CD4-positive, alpha-beta memory T cell (primary cell): ENCODE results near the gene POU3F4. TPM values are rescaled to one million over a fixed set of nuclear protein-coding genes. Genes with fewer than 3 reads are reported as not detected.
A peak's percentile ranks its signal among the peaks of the same experiment; 100 is the strongest.

Experiments used
- CTCF ChIA-PET: fragments of 350-600 bp; sonication (Branson Sonifier 250); formaldehyde crosslinking; loops from one replicate; lab custom pipeline; 2021; ENCODE audit warnings: inconsistent platforms; ENCODE audit not compliant: partially characterized antibody; lab: Charles Lee
- POLR2A ChIA-PET: fragments of 350-600 bp; sonication (Branson Sonifier 250); formaldehyde crosslinking; loops from one replicate; lab custom pipeline; 2021; ENCODE audit not compliant: partially characterized antibody; lab: Charles Lee
- DNase-seq, 5 donors: peaks; one replicate each; pipeline versions ENCODE4 v3.0.0 to v3.0.0-alpha.2; 2020 to 2022; ENCODE audit warnings: mixed read lengths in 1 of 5
- H3K27ac ChIP-seq: one replicate; pipeline ENCODE4 v1.7.0; 2013; ENCODE audit warnings: low read depth, low read length
- H3K27me3 ChIP-seq: 2 replicates; pipeline ENCODE4 v1.7.0; 2013; ENCODE audit warnings: mild to moderate bottlenecking, low read length, moderate library complexity; ENCODE audit not compliant: insufficient read depth
- H3K36me3 ChIP-seq: 2 replicates; pipeline ENCODE4 v1.7.0; 2013; ENCODE audit warnings: mild to moderate bottlenecking, low read length, moderate library complexity; ENCODE audit not compliant: insufficient read depth
- H3K4me1 ChIP-seq: 2 replicates; pipeline ENCODE4 v1.7.0; 2013; ENCODE audit warnings: mild to moderate bottlenecking, low read length, moderate library complexity; ENCODE audit not compliant: insufficient read depth
- H3K4me3 ChIP-seq, 2 donors: one replicate each; pipeline ENCODE4 v1.7.0; 2013; ENCODE audit warnings: low read length in 2 of 2, mild to moderate bottlenecking in 1 of 2
- H3K9me3 ChIP-seq, 2 donors: one replicate each; pipeline ENCODE4 v1.7.0; 2013; ENCODE audit warnings: low read length in 2 of 2, control low read depth in 1 of 2; ENCODE audit not compliant: control insufficient read depth in 1 of 2
- H3K27ac Mint-ChIP-seq, 7 donors: one replicate each; pipeline ENCODE4 v1.8.0; 2020 to 2021; ENCODE audit warnings: mixed read lengths in 7 of 7, mild to moderate bottlenecking in 6 of 7, inconsistent platforms in 3 of 7, moderate library complexity in 3 of 7
- H3K27me3 Mint-ChIP-seq, 2 donors: one replicate each; pipeline ENCODE4 v1.8.0; 2020 to 2021; ENCODE audit warnings: mixed read lengths in 2 of 2
- H3K36me3 Mint-ChIP-seq, 2 donors: one replicate each; pipeline ENCODE4 v1.8.0; 2020 to 2021; ENCODE audit warnings: mixed read lengths in 2 of 2, inconsistent platforms in 1 of 2, mild to moderate bottlenecking in 1 of 2
- H3K4me1 Mint-ChIP-seq, 4 donors: one replicate each; pipeline ENCODE4 v1.8.0; 2020 to 2021; ENCODE audit warnings: mixed read lengths in 4 of 4, mild to moderate bottlenecking in 1 of 4
- H3K4me3 Mint-ChIP-seq, 8 donors: one replicate each; pipeline ENCODE4 v1.8.0; 2020 to 2021; ENCODE audit warnings: mixed read lengths in 8 of 8, mild to moderate bottlenecking in 7 of 8, moderate library complexity in 6 of 8, inconsistent platforms in 3 of 8
- H3K9me3 Mint-ChIP-seq, 8 donors: one replicate each; pipeline ENCODE4 v1.8.0; 2020 to 2021; ENCODE audit warnings: mixed read lengths in 8 of 8, mild to moderate bottlenecking in 5 of 8, inconsistent platforms in 3 of 8, moderate library complexity in 1 of 8
- intact Hi-C: fragments of 100-400 bp; cut with micrococcal nuclease; formaldehyde crosslinking; loops from one replicate; pipeline ENCODE4 v1.15.1; 2023
- polyA plus RNA-seq, 2 donors: library from polyadenylated mRNA; unstranded; fragments of 300-500 nt; fragmentation: Illumina TruSeq; gene quantifications; one replicate each; pipeline ENCODE4 v1.2.3, GENCODE V29; 2021
- total RNA-seq, 2 experiments: library from RNA; stranded (reverse); gene quantifications; one replicate each; pipeline ENCODE4 v1.2.3, GENCODE V29; 2021

Gene POU3F4
- total and polyA plus RNA-seq, 4 experiments from 2014 or later = not detected

DNA sequence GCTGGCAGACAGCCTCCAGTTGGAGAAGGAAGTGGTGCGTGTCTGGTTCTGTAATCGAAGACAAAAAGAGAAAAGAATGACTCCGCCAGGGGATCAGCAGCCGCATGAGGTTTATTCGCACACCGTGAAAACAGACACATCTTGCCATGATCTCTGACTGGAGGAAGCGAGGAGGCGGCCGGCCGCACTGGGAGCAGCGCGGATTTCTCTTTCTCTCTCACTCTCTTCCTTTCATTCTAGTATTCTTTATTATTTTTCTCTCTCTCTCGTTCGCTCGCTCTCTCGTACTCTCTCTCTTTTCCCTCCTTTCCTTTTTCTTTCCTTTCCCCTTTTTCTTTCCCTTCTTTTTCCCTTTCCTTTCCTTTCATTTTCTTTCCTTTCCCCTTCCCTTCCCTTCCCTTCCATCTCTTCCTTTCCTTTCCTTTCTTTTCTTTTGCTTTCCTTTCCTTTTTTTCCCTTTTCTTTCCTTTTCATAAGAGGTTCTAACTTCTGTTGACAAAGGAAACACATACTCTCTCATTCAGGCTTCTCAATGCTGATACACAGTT lies 1.2 kb downstream of the POU3F4 start:
- no peak for DNase-seq
- H3K27ac ChIP-seq = no peak overlapping the region
- Mint-ChIP-seq H3K4me1 (peaks cover 3 to 22% (median 7%) of the 10 kb centered on the region in 4 donors), H3K9me3 (peaks cover 0 to 10% (median 2%) of the 10 kb centered on the region in 8 donors), H3K27ac (no peak overlapping the region), H3K36me3 (peaks cover 0 to 4% of the 10 kb centered on the region in 2 donors), H3K4me3 (peak overlapping the region in 6 of 8 donors; percentile 7 to 40 (median 24)), H3K27me3 (peaks cover 18 to 22% of the 10 kb centered on the region in 2 donors)
- no peaks in the 10 kb centered on the region for H3K27me3 ChIP-seq
- ChIA-PET CTCF (no interaction called here), POLR2A (no interaction called here)
- intact Hi-C loops = no loop called here
- no peaks in the 10 kb centered on the region for H3K4me1 ChIP-seq
- no peaks in the 10 kb centered on the region for H3K9me3 ChIP-seq
- no peaks in the 10 kb centered on the region for H3K36me3 ChIP-seq
- no peak overlapping the region for H3K4me3 ChIP-seq

DNA sequence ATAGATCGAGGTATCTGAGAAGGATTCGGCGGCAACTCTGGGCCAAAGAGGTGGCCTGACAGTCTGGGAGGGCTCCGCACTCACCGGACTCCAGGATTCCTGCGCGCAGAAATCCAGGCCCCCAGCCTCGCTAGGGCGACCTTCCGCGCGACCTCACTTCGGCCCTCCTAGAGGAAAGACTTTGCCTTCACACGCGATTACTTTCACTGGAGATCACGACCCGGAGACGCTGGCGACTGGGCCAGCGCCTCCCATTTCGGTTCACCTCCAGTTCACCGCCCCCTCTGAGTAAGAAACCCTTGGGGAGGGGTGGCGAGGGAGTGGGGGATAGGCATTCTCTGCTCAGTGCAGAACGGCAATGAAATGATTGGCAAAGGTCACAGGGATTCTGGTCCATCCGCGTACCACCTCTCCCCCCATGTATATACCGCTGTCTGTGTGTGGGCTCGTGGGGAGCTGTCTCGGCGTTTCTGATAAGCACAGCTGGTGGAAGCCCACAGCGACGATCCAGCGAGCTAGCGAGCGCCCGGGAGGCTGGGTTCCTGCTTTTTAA lies 2.5 kb downstream of the POU3F4 start:
- Histone ChIP-seq H3K4me1 (no peaks in the 10 kb centered on the region), H3K4me3 (no peak overlapping the region), H3K9me3 (no peaks in the 10 kb centered on the region), H3K36me3 (no peaks in the 10 kb centered on the region), H3K27me3 (no peaks in the 10 kb centered on the region), H3K27ac (no peak overlapping the region)
- Mint-ChIP-seq H3K27ac (no peak overlapping the region), H3K27me3 (peaks cover 13 to 20% of the 10 kb centered on the region in 2 donors), H3K4me3 (peak overlapping the region in 1 of 8 donors; percentile 23), H3K4me1 (peaks cover 3 to 22% (median 7%) of the 10 kb centered on the region in 4 donors), H3K9me3 (peaks cover 0 to 10% (median 2%) of the 10 kb centered on the region in 8 donors), H3K36me3 (peaks cover 0 to 4% of the 10 kb centered on the region in 2 donors)
- intact Hi-C loops = no loop called here
- no peak for DNase-seq
- ChIA-PET POLR2A (no interaction called here), CTCF (no interaction called here)

DNA sequence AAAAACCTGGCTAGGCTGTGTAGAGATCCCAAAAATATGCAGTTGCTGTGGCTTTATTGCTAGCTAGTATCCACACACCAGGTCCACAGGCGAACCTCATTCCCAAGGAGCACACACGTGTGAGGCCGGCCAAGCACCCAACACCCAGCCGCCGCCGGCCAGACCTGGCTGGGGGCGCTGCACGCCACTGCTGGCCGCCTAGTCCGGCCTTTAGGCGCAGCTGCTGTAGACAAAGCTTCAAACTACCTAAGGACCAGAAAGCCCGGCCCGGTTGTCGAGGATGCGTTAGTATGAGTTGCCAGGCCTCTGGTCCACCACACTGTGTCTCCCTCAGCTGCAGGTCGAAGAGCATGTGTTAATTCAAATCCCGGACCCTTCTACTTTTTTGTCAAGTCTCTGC lies 3.1 kb downstream of the POU3F4 start:
- Histone ChIP-seq H3K27me3 (no peaks in the 10 kb centered on the region), H3K9me3 (no peaks in the 10 kb centered on the region), H3K4me3 (no peak overlapping the region), H3K36me3 (no peaks in the 10 kb centered on the region), H3K4me1 (no peaks in the 10 kb centered on the region), H3K27ac (no peak overlapping the region)
- H3K4me1 Mint-ChIP-seq = peaks cover 3 to 22% (median 7%) of the 10 kb centered on the region in 4 donors
- no peak for DNase-seq
- no peak overlapping the region for H3K27ac Mint-ChIP-seq
- peaks cover 13 to 20% of the 10 kb centered on the region in 2 donors for H3K27me3 Mint-ChIP-seq
- CTCF ChIA-PET = no interaction called here
- peaks cover 0 to 10% (median 2%) of the 10 kb centered on the region in 8 donors for H3K9me3 Mint-ChIP-seq
- H3K36me3 Mint-ChIP-seq = peaks cover 0 to 4% of the 10 kb centered on the region in 2 donors
- POLR2A ChIA-PET = no interaction called here
- H3K4me3 Mint-ChIP-seq = no peak overlapping the region
- intact Hi-C loops = no loop called here

DNA sequence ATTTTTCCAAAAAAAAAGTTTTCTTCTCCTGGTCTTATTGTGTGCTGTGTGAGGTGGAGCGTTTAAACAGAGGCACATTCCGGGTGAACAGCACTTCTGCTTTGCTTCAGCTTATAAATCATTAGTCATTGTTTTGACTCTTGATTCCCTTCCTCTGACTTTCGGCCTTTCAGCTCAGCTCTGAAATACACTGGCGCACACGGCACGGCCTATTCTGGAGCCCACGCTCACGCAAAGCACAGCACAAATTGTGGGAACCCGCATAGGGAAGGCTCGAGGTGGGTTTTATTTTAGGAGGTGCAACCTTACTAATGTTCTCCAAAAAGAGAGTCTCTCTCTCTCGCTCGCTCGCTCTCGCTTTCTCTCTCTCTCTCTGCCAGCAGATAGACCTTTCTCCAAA lies 4.0 kb downstream of the POU3F4 start:
- intact Hi-C loops = no loop called here
- Histone ChIP-seq H3K27me3 (no peaks in the 10 kb centered on the region), H3K4me1 (no peaks in the 10 kb centered on the region), H3K27ac (no peak overlapping the region), H3K4me3 (no peak overlapping the region), H3K9me3 (no peaks in the 10 kb centered on the region), H3K36me3 (no peaks in the 10 kb centered on the region)
- peaks cover 0 to 10% (median 2%) of the 10 kb centered on the region in 8 donors for H3K9me3 Mint-ChIP-seq
- ChIA-PET POLR2A (no interaction called here), CTCF (no interaction called here)
- H3K4me1 Mint-ChIP-seq = peaks cover 3 to 22% (median 7%) of the 10 kb centered on the region in 4 donors
- H3K27me3 Mint-ChIP-seq = peaks cover 11 to 20% of the 10 kb centered on the region in 2 donors
- no peak overlapping the region for H3K4me3 Mint-ChIP-seq
- DNase-seq = no peak
- no peak overlapping the region for H3K27ac Mint-ChIP-seq
- peaks cover 0 to 4% of the 10 kb centered on the region in 2 donors for H3K36me3 Mint-ChIP-seq

DNA sequence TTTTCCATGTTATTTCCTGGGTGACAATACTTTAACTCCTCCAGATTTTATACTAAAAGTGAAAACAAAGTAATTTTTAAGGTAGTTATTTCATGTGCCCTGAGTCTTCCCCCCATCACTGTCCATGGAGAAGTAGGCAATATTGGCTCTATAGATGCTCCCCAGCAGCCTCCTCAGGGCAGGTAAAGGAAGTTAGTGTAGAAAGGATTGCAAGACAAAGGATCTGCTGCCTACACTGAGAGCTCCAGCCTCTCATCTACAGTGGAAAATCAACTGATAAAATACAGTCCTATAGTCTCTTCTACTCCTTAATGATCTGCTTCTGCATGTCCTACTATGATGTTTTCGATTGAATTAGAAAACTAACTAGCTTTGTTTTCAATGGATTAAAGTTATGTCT lies 8.5 kb downstream of the POU3F4 start:
- Histone ChIP-seq H3K4me1 (no peaks in the 10 kb centered on the region), H3K27me3 (no peaks in the 10 kb centered on the region), H3K27ac (no peak overlapping the region), H3K9me3 (no peaks in the 10 kb centered on the region), H3K36me3 (no peaks in the 10 kb centered on the region), H3K4me3 (no peak overlapping the region)
- POLR2A ChIA-PET = no interaction called here
- Mint-ChIP-seq H3K36me3 (no peaks in the 10 kb centered on the region), H3K27me3 (peaks cover 4 to 9% of the 10 kb centered on the region in 2 donors), H3K27ac (no peak overlapping the region), H3K9me3 (no peaks in the 10 kb centered on the region), H3K4me1 (no peaks in the 10 kb centered on the region), H3K4me3 (no peak overlapping the region)
- no peak for DNase-seq
- intact Hi-C loops = no loop called here
- CTCF ChIA-PET = no interaction called here

DNA sequence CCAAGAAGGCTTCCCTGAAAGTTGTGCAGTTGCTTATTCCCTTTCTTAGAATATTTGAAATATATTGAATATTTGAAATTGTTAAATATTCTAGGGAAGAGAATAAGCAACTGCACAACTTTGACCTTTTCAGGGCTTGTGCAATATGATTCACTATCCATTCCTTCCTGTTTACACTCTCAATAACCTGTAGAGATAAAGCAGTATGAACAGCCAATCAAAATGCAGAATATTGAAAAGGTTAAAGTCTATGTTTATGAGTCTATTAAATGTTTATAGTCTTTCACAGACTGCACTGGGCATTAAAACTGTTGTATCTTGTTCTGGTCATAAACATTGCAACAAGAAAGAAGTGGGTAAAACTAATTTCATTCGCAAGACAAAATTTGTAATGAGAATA lies 13.8 kb downstream of the POU3F4 start:
- Mint-ChIP-seq H3K27ac (no peak overlapping the region), H3K4me3 (no peak overlapping the region), H3K4me1 (no peaks in the 10 kb centered on the region), H3K27me3 (peaks cover 0 to 1% of the 10 kb centered on the region in 2 donors), H3K9me3 (peaks cover 0 to 1% (median 0%) of the 10 kb centered on the region in 8 donors), H3K36me3 (no peaks in the 10 kb centered on the region)
- ChIA-PET POLR2A (no interaction called here), CTCF (no interaction called here)
- Histone ChIP-seq H3K4me1 (no peaks in the 10 kb centered on the region), H3K9me3 (no peaks in the 10 kb centered on the region), H3K36me3 (no peaks in the 10 kb centered on the region), H3K27ac (no peak overlapping the region), H3K27me3 (no peaks in the 10 kb centered on the region), H3K4me3 (no peak overlapping the region)
- DNase-seq = no peak
- intact Hi-C loops = no loop called here

DNA sequence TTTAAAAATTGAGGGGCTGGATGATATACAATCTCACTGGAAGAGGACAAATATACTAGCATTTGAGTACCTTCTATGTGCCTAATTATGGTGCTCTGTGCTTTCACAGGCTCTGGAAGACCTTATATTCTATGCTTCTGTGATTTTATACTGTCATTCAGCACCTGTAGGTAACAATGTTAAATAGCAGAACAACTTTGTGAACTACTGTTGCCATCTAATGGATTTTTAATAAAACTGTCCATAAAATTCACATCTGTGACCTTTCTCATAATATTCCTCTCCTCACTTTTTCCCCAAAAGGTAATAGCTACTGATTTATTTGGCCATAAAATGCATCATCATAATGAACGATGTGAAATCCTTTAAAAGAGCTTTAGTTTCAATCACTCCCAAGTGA lies 21.9 kb downstream of the POU3F4 start:
- no peaks in the 10 kb centered on the region for H3K36me3 ChIP-seq
- H3K4me1 ChIP-seq = no peaks in the 10 kb centered on the region
- Mint-ChIP-seq H3K4me3 (no peak overlapping the region), H3K9me3 (peaks cover 0 to 1% (median 0%) of the 10 kb centered on the region in 8 donors), H3K27me3 (no peaks in the 10 kb centered on the region), H3K27ac (no peak overlapping the region), H3K36me3 (no peaks in the 10 kb centered on the region), H3K4me1 (no peaks in the 10 kb centered on the region)
- POLR2A ChIA-PET = no interaction called here
- intact Hi-C loops = no loop called here
- H3K27ac ChIP-seq = no peak overlapping the region
- H3K9me3 ChIP-seq = no peaks in the 10 kb centered on the region
- DNase-seq = no peak
- no peak overlapping the region for H3K4me3 ChIP-seq
- H3K27me3 ChIP-seq = no peaks in the 10 kb centered on the region
- CTCF ChIA-PET = no interaction called here
